CD4-positive, alpha-beta T cell (primary cell): Measurements from ENCODE around the gene FGR. TPM values are rescaled to one million over a fixed set of nuclear protein-coding genes. Genes with fewer than 3 reads are reported as not detected.

Source experiments
- ATAC-seq: fragments of 200-7000 bp; cut with Tn5 transposase; one replicate; pipeline ENCODE4 v1.10.0; 2022; ENCODE audit warnings: mild to moderate bottlenecking; ENCODE audit not compliant: poor library complexity
- CTCF ChIA-PET: fragments of 350-600 bp; sonication (Branson Sonifier 250); formaldehyde crosslinking; loops from one replicate; lab custom pipeline; 2021; ENCODE audit warnings: antibody characterized with exemption, inconsistent platforms; lab: Charles Lee
- POLR2A ChIA-PET: fragments of 350-600 bp; sonication (Branson Sonifier 250); formaldehyde crosslinking; loops from one replicate; lab custom pipeline; 2021; ENCODE audit warnings: antibody characterized with exemption, inconsistent platforms; lab: Charles Lee
- DNase-seq, 14 experiments: peaks; one replicate each; pipeline ENCODE4 v3.0.0-alpha.2; 2013 to 2020; ENCODE audit warnings: mixed read lengths in 2 of 14
- H3K27ac ChIP-seq, 2 donors: one replicate each; pipeline versions ENCODE4 v1.5.1 to v1.7.0; 2013; ENCODE audit warnings: low read length in 2 of 2, low read depth in 1 of 2, mild to moderate bottlenecking in 1 of 2
- H3K27me3 ChIP-seq, 2 experiments: 1 replicate in 1 of 2; 2 replicates in 1 of 2; pipeline versions ENCODE4 v1.6.1 to v1.7.0; 2013; ENCODE audit warnings: low read length in 2 of 2, control low read depth in 1 of 2, mild to moderate bottlenecking in 1 of 2, moderate library complexity in 1 of 2; ENCODE audit not compliant: insufficient read depth in 2 of 2, control insufficient read depth in 1 of 2
- H3K36me3 ChIP-seq: one replicate; pipeline ENCODE4 v1.6.1; 2013; ENCODE audit warnings: low read length, control low read depth; ENCODE audit not compliant: insufficient read depth
- H3K4me1 ChIP-seq: one replicate; pipeline ENCODE4 v1.6.1; 2013; ENCODE audit warnings: low read length, control low read depth; ENCODE audit not compliant: insufficient read depth
- H3K4me3 ChIP-seq: one replicate; pipeline ENCODE4 v1.5.1; 2013; ENCODE audit warnings: mild to moderate bottlenecking, low read length, moderate library complexity
- H3K9me3 ChIP-seq, 2 experiments: 1 replicate in 1 of 2; 2 replicates in 1 of 2; pipeline versions ENCODE4 v1.6.1 to v1.7.0; 2013; ENCODE audit warnings: low read length in 2 of 2, mild to moderate bottlenecking in 2 of 2, control low read depth in 1 of 2, moderate library complexity in 1 of 2; ENCODE audit not compliant: control insufficient read depth in 1 of 2, insufficient read depth in 1 of 2
- H3K27ac Mint-ChIP-seq: one replicate; pipeline ENCODE4 v1.8.0; 2020; ENCODE audit warnings: mixed read lengths
- H3K27me3 Mint-ChIP-seq: one replicate; pipeline ENCODE4 v1.8.0; 2021; ENCODE audit warnings: mixed read lengths
- H3K36me3 Mint-ChIP-seq: one replicate; pipeline ENCODE4 v1.8.0; 2021; ENCODE audit warnings: low read depth, mixed read lengths
- H3K4me1 Mint-ChIP-seq: one replicate; pipeline ENCODE4 v1.8.0; 2021; ENCODE audit warnings: low read depth, mixed read lengths
- H3K4me3 Mint-ChIP-seq: one replicate; pipeline ENCODE4 v1.8.0; 2020; ENCODE audit warnings: mild to moderate bottlenecking, mixed read lengths
- H3K9me3 Mint-ChIP-seq: one replicate; pipeline ENCODE4 v1.8.0; 2020; ENCODE audit warnings: mixed read lengths
- CTCF ChIP-seq: fragments of 200-600 bp; IDR thresholded peaks from one replicate; pipeline ENCODE4 v1.8.0; 2022; ENCODE audit warnings: antibody characterized with exemption, mild to moderate bottlenecking
- intact Hi-C, 2 experiments: fragments of 100-400 bp; cut with DNase I in 1 of 2; cut with micrococcal nuclease in 1 of 2; formaldehyde crosslinking; loops; one replicate each; pipeline versions ENCODE4 v1.15.1 to v1.9.0; 2023 to 2025; cut with DNase I, micrococcal nuclease
- total RNA-seq, 174 experiments: library from RNA in 2 of 174; stranded (reverse) in 2 of 174; gene quantifications; one replicate each; pipeline ENCODE4 v1.2.3 and lab custom pipeline; 2021 to 2026

The FGR gene
- total RNA-seq, 2 experiments from 2014 or later = 3.0 to 3.2 TPM

- CTCF ChIA-PET = interaction anchor here (0.6 to 1.8 kb wide), 2 partner anchors 9 to 13 kb away, joined by 3 to 6 read pairs; no protein-coding TSS in a partner anchor
- TF ChIP-seq CTCF = no peak
- POLR2A ChIA-PET = no interaction called here
- ATAC-seq (no peak), DNase-seq (no peak)
- Histone ChIP-seq H3K4me3 (no peak overlapping the region), H3K27ac (no peak overlapping the region), H3K4me1 (no peaks in the 10 kb centered on the region), H3K9me3 (peaks cover 19% of the 10 kb centered on the region in 2 experiments), H3K27me3 (no peaks in the 10 kb centered on the region), H3K36me3 (no peaks in the 10 kb centered on the region)
- peaks cover 20% of the 10 kb centered on the region for H3K36me3 Mint-ChIP-seq
- no peaks in the 10 kb centered on the region for H3K27me3 Mint-ChIP-seq
- H3K27ac Mint-ChIP-seq = no peak overlapping the region
- intact Hi-C loops = no loop called here
- H3K9me3 Mint-ChIP-seq = peaks cover 5% of the 10 kb centered on the region
- no peak overlapping the region for H3K4me3 Mint-ChIP-seq
- no peaks in the 10 kb centered on the region for H3K4me1 Mint-ChIP-seq
These were observed 43.8 kb upstream of the FGR start for GRCh38 chr1:27678747-27679146.

GRCh38 chr1:27676410-27676809 is 41.4 kb upstream of the FGR start:
- TF ChIP-seq CTCF = no peak
- Mint-ChIP-seq H3K9me3 (peaks cover 2% of the 10 kb centered on the region), H3K27ac (no peak overlapping the region), H3K27me3 (no peaks in the 10 kb centered on the region), H3K4me1 (peaks cover 14% of the 10 kb centered on the region), H3K4me3 (no peak overlapping the region), H3K36me3 (peaks cover 8% of the 10 kb centered on the region)
- Histone ChIP-seq H3K27me3 (no peaks in the 10 kb centered on the region), H3K4me3 (no peak overlapping the region), H3K36me3 (no peaks in the 10 kb centered on the region), H3K27ac (no peak overlapping the region), H3K4me1 (peaks cover 14% of the 10 kb centered on the region), H3K9me3 (peaks cover 12 to 13% of the 10 kb centered on the region in 2 experiments)
- intact Hi-C loops = no loop called here
- DNase-seq = no peak
- no peak for ATAC-seq
- CTCF ChIA-PET = no interaction called here
- POLR2A ChIA-PET = interaction anchor here (0.7 kb wide), 1 partner anchor 214 kb away, joined by 3 read pairs; no protein-coding TSS in a partner anchor

- no peaks in the 10 kb centered on the region for H3K9me3 Mint-ChIP-seq
- H3K36me3 Mint-ChIP-seq = peaks cover 6% of the 10 kb centered on the region
- no peak for TF ChIP-seq CTCF
- ChIA-PET CTCF (interaction anchor here (0.7 to 4.0 kb wide), 4 partner anchors 10 to 116 kb away, joined by 3 to 44 read pairs (median 10); partner anchors contain the start of gene FAM76A), POLR2A (interaction anchor here (0.7 to 2.0 kb wide), 10 partner anchors 10 to 151 kb away, joined by 3 to 27 read pairs (median 5); partner anchors contain the start of genes AHDC1, FAM76A and STX12)
- peak overlapping the region; percentile 92 for H3K4me3 Mint-ChIP-seq
- Histone ChIP-seq H3K36me3 (no peaks in the 10 kb centered on the region), H3K4me3 (peak overlapping the region; percentile 69), H3K9me3 (no peaks in the 10 kb centered on the region), H3K4me1 (peaks cover 40% of the 10 kb centered on the region), H3K27ac (peak overlapping the region; percentile 85 to 91), H3K27me3 (no peaks in the 10 kb centered on the region)
- intact Hi-C loops = loop anchor here (2.0 to 5.0 kb wide), 3 partner anchors 52 to 100 kb away; partner anchors contain the start of genes STX12 (in 2 of the 2) and FAM76A (in 1 of the 2)
- peak overlapping the region; percentile 85 for H3K27ac Mint-ChIP-seq
- peaks cover 39% of the 10 kb centered on the region for H3K4me1 Mint-ChIP-seq
- DNase-seq (no peak), ATAC-seq (no peak)
- H3K27me3 Mint-ChIP-seq = no peaks in the 10 kb centered on the region
These were observed 37.7 kb upstream of the FGR start for GRCh38 chr1:27672750-27673112.
